NCI-H460 (cell line): ENCODE measurements around the gene CCDC85C. TPM values are rescaled to one million over a fixed set of nuclear protein-coding genes. Genes with fewer than 3 reads are reported as not detected.
A peak's percentile ranks its signal among the peaks of the same experiment; 100 is the strongest.

Source experiments
- DNase-seq: peaks from one replicate; pipeline ENCODE4 v3.0.0-alpha.2; 2016; ENCODE audit warnings: low read depth; ENCODE audit errors: extremely low read depth
- total RNA-seq: library from RNA; depleted of rRNA; stranded (reverse); fragments of >200 nt; shearing (Covaris generic); gene quantifications from 2 replicates; pipeline ENCODE4 v1.2.3, GENCODE V29; 2014

CCDC85C gene
- total RNA-seq, 1 experiment from 2014 or later: 7.2 TPM

GRCh38 chr14:99609245-99610170 is 5.5 kb upstream of the CCDC85C start:
- DNase-seq: no peak

GRCh38 chr14:99608591-99608990 is 4.6 kb upstream of the CCDC85C start:
- DNase-seq: no peak

GRCh38 chr14:99606359-99606758 is 2.4 kb upstream of the CCDC85C start:
- DNase-seq: no peak

- DNase-seq: peak; percentile 27
Measured at GRCh38 chr14:99605299-99605961, 1.4 kb upstream of the CCDC85C start.

GRCh38 chr14:99604766-99605298 is 825 bp upstream of the CCDC85C start:
- DNase-seq: no peak

- DNase-seq: peak; percentile 91
Measured at GRCh38 chr14:99604278-99604765, 315 bp upstream of the CCDC85C start.

- DNase-seq: no peak
Measured at GRCh38 chr14:99602788-99603415, 1.1 kb downstream of the CCDC85C start.

- DNase-seq: no peak
Measured at GRCh38 chr14:99602054-99602787, 1.8 kb downstream of the CCDC85C start.

GRCh38 chr14:99601361-99601831 is 2.6 kb downstream of the CCDC85C start:
- DNase-seq: no peak

GRCh38 chr14:99600232-99600888 is 3.6 kb downstream of the CCDC85C start:
- no peak for DNase-seq

GRCh38 chr14:99599393-99599792 is 4.6 kb downstream of the CCDC85C start:
- no peak for DNase-seq

- DNase-seq: no peak
Measured at GRCh38 chr14:99598774-99599173, 5.2 kb downstream of the CCDC85C start.

- no peak for DNase-seq
Measured at GRCh38 chr14:99597911-99598600, 6.0 kb downstream of the CCDC85C start.

- DNase-seq: no peak
Measured at GRCh38 chr14:99596772-99597171, 7.2 kb downstream of the CCDC85C start.

- DNase-seq: no peak
Measured at GRCh38 chr14:99596071-99596627, 7.9 kb downstream of the CCDC85C start.

- DNase-seq: no peak
Measured at GRCh38 chr14:99595524-99595923, 8.5 kb downstream of the CCDC85C start.

- no peak for DNase-seq
Measured at GRCh38 chr14:99595034-99595433, 9.0 kb downstream of the CCDC85C start.

GRCh38 chr14:99593971-99594841 is 9.8 kb downstream of the CCDC85C start:
- no peak for DNase-seq
